Epithelial cell of prostate (primary cell): Measurements from ENCODE around the gene WDR37.
"Not testable (repeated sequence)": the region's sequence is repeated elsewhere in the genome, so short reads cannot be mapped to it uniquely, and the experiment has no call there.

Source experiments
- DNase-seq: peaks from one replicate; pipeline ENCODE4 v3.0.0-alpha.2; 2011; ENCODE audit warnings: low read depth, low spot score
- H3K27ac ChIP-seq: fragments of 450-650 bp; 2 replicates; pipeline ENCODE4 v1.5.1; 2017; ENCODE audit warnings: mild to moderate bottlenecking

Gene WDR37

DNA sequence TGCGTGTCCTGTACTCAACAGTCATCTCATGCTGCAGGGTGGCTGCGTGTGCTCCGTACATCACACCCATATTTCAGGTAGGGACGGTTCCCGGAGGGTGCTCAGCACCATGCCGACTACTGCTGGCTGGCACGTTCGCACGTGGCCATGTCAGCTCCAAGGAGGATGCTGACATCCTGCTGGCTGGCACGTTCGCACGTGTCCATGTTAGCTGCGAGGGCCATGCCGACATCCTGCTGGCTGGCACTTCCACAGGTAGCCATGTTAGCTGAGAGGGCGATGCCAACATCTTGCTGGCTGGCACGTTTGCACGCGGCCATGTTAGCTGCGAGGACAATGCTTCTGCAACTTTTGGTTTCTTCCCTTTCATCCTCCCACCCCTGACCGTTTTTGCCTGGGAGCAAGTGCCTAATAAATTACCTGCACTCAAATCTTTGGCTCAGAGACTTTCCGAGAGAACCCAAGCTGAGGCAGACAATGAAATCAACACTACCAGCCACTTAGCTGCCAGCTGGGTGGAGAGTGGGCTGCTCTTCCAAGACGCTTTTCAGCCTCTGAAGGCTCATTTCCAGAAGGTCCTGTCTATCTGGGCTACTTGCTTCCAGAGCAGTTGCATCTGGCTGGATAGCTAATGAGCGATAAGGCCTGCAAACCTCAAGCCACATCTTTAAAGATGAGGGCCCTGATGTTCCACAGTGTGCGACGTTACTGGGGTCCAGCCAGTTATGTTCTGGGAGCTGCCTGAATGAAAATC is 104.6 kb downstream of the WDR37 start:
- DNase-seq = no peak
- H3K27ac ChIP-seq = no peak overlapping the region

DNA sequence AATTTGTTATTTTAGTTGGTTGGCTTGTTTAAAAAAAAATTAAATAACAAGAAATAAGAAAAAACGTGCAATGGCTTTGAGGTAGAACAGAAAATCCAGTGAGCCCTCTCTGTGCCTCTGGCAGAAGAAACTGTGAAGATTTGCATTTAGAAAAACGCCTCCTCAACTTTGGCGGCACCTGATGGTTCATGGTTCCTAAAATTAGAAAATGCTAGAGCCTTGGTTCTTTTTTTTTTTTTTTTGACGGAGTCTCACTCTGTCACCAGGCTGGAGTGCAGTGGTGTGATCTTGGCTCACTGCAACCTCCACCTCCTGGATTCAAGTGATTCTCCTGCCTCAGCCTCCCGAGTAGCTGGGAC is 105.1 kb downstream of the WDR37 start:
- not testable (repeated sequence) for DNase-seq

DNA sequence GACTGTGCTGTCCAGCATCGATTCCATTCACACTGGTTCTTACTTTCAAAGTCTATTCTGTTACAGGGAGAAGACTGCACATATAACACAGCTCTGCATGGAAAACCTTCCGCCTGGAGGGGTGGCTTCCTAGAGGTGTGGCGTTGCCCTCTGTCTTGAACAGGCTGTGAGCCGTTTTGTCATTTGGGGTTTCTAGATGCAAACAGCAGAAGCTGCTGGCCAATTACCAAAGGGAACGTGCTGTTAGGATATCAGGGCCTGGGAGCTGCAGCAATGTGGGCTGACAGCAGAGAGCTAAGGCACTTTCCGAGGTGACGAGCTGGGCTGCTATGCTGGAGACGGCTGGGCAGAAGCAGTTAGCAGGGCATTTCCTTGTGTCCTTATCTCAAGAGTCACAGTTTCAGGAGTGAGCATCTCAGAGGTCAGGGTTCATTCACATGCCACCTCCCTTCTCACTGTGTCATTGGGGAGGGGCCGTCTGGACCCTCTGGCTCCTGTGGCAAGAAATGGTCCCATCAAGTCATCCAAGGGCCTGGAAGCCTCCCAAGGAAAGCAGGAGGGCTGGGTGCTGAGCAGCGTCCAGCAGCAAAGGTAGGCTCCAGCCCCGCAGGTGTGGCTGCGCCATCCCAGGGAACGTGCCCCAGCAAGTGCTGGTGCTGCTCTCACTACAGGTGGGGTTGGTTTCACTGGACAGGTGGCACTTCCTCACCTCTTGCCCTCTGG is 106.5 kb downstream of the WDR37 start:
- no peak overlapping the region for H3K27ac ChIP-seq
- DNase-seq = no peak

More for the DNA sequence above, 105.1 kb downstream of the WDR37 start:
- not testable (repeated sequence) for H3K27ac ChIP-seq

DNA sequence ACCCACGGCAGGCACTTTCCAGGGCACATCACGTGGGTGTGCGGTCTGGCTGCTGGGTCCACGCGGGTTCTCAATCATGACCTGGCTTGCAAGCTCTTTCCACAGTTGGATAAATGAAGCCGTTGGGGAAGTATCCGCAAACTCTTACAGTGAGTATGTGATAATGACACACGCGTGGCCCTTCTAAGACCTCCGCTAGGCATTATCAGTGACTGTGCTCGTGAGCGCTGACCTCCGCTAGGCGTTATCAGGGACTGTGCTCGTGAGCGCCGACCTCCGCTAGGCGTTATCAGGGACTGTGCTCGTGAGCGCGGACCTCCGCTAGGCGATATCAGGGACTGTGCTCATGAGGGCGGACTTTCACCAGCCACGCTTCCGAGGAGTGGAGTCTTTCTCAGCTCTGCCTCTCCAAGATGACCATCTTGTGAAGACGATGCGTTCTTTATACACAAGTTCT is 107.0 kb downstream of the WDR37 start:
- no peak overlapping the region for H3K27ac ChIP-seq
- no peak for DNase-seq

DNA sequence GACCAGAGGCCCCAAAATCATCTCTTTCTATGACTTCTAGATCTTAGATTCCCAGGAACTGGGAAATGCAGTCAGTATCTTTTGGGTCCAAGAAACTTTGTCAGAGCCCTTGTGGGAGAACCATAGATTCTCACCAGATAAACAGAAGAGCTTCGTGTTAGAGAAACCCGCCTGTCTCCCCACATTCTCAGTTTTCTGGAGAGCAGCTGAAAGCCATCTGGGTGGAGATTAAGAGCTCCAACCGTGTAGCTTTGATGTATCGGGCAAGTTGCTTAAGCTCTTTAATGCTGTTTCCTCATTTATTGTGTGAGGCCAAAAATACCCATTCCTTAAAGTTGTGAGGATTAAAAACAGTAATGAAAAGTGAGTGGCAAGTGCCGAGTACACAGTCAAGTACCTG is 107.6 kb downstream of the WDR37 start:
- DNase-seq = no peak
- H3K27ac ChIP-seq = no peak overlapping the region

DNA sequence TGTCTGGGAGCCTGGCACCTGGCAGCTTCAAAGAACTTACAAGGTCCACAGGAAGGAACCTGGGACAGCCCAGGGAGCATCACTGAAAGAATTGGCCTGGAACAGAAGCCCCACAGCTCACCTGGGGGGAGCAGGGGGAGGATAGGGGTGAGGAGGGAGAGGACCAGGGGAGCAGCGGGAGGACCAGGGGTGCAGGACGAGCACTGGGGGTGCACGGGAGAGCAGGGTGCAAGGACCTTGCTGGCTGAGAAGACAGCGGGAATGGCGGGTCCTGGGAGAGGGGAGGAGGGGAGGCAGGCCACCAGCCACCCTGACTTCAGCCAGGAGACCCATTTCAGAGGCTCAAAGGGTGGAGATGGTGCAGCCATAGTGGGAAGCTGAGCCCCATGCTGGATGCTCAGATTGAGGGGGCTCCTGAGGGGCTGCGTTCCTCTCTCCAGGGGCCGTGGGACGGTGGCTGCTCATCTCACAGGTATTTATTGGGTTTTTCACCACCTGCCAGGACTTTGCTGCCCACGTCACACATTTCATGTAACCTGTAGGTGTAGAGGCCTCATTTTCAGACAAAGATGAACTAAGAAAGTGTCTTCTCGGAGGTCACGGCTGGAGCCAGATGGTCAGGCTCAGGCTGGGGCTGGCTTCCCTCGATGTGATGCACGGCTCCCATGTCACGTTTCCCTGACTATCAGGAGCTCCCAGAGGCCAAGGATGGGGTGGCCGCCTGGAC is 110.1 kb downstream of the WDR37 start:
- no peak overlapping the region for H3K27ac ChIP-seq
- DNase-seq = no peak

DNA sequence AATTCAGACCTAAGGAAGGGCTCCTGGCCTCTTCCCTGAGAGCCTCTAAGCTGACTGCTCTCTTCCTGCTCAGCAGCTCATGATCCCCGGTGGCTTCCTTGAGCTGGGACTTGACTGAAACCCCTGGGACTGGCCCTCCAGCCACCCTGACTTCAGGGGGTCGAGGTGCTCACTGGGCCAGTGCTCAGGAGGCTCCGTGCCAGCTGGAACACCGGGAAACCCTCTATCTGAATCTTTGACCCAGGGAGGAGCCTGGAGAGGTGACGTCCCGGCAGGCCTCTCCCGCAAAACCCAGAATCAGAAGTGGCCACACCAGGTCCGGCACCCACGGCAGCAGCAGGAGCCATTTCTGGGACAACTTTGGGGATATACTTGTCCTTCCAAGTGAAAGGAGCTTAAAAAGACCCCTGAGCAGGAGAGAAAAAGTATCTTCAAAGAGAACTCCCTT is 110.7 kb downstream of the WDR37 start:
- no peak overlapping the region for H3K27ac ChIP-seq
- no peak for DNase-seq

DNA sequence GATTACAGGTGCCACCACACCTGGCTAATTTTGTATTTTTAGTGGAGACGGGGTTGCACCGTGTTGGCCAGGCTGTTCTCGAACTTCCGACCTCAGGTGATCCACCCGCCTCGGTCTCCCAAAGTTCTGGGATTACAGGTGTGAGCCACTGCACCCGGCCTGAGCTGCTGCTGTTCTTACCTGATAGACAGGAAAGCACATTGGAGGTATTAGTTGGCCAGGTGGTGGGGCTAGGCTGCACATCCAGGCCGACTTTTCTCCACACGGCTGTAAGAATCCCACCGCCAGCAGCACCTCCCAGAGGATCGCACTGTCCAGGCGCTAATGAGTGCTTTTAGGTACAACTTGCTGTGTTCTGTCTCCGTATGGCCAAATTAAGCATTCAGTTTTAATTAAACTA is 112.6 kb downstream of the WDR37 start:
- H3K27ac ChIP-seq = no peak overlapping the region
- no peak for DNase-seq

DNA sequence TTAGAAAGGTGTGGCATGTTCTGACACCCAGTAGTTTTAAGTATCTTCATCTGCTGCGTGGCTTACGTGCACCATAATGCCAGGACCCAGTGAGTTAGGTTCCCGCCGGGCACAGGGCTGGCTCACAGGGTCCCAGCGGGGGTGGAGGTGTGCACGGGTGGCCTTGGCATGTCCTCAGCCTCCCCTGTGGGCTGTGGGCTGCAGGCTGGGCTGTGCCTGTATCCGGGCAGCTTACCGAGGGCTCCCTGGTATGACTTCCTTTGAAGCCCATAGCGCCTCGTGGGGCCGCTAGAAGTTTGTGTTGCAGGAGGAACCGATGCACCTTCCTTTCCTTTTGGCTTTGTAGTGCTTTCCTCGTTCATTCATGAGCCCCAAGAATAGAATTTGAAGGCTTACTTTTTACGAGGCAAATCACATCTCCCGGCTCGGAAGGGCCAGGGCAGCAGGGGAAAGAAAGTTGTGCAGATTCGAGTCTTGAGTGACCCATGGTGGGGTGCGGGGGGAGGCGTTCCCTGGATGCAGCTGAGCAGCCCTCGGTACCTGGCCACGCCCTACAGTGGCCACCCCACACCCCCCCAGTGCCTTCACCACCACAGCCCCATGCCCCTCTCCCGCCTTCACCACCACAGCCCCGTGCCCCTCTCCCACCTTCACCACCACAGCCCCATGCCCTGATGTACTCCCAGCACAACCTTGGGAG is 113.2 kb downstream of the WDR37 start:
- no peak for DNase-seq
- H3K27ac ChIP-seq = no peak overlapping the region

DNA sequence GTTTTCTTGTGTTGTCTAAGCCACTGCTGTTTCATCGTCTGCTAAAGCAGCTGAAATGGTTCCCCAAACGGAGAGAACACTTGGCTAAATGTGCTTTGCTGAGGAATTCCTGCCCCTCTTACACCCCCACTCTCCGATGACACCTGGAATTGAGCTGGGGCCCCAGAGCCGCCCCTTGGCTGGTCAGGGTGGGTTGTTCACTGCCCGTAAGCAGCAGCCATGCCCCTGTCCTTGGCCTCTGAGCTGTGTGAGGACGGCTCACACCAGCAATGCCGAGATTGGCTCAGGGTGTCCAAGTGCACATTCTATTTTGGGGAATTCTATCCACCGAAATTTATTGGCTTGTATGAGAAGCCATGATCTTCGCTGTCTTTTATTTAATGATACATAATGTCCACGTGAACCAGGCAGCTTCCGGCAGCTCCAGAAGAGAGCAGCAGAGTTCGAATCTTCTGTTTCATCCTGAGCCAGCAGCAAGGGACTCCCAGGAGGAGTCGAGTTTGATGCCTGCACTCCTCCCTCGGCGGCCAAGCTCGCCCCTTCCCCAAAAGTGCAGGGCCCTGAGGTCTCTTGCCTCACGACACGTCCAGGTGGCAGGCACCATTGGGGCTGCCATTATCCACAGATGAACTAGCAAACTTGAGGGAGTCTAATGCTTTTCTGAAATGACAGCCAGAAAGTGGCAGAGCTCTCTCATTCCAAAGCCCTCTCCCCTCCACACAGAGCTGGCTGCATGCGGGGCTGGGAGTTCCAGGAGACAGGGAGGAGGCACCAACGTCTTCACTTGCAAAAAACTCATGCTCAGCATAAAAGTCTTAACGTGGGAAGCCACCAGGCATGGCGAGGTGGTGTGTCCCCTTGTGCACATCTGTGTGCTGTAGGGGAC is 114.0 kb downstream of the WDR37 start:
- DNase-seq = no peak
- no peak overlapping the region for H3K27ac ChIP-seq

DNA sequence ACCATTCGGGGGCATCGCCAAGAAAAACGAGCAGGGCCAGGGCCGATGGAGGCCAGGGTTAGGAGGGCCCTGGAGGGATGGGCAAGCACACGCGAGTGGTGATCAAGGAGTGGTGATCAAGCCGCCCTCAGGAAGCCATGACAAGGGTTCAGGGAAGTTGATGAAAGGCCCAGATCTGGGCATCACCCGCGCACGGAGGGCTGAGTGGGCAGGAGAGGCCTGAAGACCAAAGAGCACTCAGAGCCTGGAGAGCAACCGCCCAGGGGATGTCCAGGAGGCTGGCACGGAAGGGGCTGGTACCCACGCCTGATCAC is 114.6 kb downstream of the WDR37 start:
- DNase-seq = no peak
- no peak overlapping the region for H3K27ac ChIP-seq

DNA sequence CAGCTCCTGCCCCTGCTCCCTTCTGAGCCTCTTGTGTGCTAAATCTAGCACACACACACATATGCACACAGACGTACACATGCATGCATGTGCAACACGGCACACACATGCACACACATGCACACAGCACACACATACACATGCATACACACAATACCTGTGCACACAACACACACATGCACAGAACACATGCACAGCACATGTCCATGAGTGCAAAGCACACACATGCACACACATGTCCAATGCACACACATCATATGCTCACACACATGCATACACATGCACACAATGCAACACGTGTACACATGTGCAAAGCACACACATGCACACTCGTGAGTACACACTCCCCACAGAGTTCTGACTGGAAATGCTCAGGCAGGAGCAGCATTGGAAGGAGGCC is 115.0 kb downstream of the WDR37 start:
- no peak for DNase-seq
- no peak overlapping the region for H3K27ac ChIP-seq

DNA sequence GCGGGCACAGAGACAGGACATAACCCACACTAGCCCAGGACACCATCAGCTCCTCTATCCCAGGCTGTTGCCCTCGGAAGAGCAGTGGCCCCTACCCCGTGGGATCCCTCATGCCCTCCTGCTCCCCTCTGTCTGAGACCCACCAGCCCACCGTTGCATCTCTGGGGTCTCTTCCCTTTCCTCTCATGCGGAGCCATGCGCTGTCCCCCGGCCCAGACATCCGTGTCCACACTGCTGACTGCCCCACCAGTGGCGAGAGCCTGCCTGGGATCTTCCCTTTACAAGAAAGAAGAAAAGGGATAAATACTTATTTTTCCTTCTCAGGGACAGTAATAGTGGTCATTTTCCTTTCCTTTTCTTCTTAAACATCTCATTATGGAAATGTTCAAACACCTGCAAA is 115.4 kb downstream of the WDR37 start:
- DNase-seq = no peak
- H3K27ac ChIP-seq = no peak overlapping the region

DNA sequence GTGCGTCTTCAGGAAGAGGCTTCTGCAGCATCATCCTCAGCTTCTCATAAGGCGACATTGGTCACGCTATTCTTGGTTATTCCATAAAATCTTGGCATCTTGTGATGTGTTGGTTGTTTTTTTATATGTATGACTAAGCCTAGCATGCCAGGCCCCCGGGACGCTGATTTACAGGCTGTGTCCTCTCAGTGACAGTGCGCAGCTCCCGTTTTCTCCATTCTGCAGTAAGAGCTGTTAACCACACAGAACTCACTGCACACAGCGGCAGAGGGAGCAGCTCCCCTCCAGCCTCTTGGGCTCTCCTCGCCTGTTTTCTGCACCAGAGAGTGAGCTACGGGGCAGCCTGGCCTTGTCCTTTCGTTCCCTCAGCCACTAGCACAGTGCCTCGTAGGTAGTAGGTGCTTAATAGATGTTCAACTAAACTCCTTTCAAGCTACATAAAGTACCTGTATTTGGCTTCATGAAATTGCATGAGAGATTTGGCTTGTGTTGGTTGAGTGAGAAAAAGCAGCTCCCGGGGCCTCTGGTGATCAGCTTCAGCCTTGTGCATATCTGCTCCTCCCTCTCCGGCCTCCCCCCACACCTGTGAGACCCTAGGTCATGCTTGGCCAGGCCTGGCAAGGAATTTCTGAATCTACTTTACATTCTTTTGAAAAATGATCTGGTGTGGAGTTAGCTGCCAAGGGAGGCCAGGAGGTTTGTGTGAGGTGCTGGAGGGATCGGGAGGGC is 116.2 kb downstream of the WDR37 start:
- no peak overlapping the region for H3K27ac ChIP-seq
- DNase-seq = no peak

DNA sequence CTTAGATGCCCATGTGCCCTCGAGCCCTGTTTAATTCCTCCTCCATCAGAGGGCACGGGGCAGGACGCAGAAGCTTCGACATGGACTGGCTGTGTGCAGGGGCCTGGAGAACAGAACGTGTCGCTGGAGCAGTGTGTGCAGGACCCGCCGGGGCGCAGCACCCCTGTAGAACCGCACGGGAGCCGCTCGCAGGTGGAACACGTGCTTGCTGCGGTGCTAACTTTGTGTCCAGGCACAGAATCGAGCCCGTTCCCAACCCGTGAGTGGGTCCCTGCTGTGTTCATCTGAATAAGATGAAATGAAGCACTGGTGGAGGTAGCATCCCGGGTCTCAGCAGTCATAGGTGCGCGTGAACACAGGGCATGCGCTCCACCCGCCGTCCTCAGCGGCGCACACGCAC is 116.9 kb downstream of the WDR37 start:
- no peak overlapping the region for H3K27ac ChIP-seq
- no peak for DNase-seq

DNA sequence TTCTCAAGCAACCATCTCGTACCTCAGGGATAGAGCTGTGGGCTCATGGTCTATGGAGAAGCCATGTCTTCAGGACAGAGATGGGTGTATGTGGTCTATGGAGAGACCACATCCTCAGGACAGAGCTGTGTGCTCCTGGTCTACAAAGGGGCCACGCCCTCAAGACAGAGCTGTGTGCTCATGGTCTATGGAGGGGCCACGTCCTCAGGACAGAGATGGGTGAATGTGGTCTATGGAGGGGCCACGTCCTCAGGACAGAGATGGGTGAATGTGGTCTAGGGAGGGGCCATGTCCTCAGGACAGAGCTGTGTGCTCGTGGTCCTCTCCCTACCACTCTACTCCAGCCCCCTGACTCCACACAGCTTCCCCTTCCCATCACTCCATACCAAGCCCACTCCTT is 117.8 kb downstream of the WDR37 start:
- DNase-seq = no peak
- no peak overlapping the region for H3K27ac ChIP-seq

DNA sequence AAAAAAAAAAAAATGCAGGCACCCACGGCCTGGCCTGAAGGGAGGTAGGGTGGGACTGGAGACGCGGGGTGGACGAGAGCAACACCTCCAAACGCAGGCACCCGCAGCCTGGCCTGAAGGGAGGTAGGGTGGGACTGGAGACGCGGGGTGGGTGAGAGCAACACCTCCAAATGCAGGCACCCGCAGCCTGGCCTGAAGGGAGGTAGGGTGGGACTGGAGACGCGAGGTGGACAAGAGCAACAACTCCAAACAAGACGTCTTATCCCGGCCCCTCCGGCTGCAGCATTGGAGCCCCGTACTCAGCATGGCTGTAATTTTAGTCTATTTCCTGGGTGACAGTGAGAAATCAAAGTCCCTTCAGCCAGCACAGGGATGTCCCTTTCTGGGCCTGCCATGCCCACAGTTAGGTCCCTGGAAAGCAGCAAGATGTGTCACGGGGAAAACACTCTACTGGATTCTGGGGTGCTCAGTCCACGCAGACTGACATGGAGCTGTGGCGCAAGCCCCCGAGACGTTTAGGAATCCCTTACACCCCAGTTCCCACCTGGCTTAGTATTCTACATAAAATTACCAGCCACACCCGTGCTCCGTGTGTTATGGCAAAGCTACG is 119.9 kb downstream of the WDR37 start:
- no peak for DNase-seq
- no peak overlapping the region for H3K27ac ChIP-seq

DNA sequence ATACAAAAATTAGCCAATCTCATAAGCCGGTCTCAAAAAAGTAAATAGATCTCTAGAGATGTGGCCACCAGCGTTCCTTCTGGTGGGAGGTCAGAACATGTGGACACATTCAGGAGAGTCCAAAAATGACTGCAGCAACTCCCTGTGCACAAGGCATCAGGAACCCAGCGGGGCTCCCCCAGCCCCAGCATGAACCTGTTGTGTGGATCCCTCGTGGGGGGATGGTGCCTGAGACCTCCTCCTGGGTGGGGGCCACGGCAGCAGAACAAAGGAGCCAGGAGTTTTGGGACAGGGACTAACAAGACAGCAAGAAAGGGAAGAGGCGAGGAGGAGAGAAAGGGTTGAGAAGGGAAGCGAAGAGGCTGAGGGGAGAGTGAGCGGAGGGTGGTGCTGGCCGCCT is 121.8 kb downstream of the WDR37 start:
- no peak for DNase-seq

DNA sequence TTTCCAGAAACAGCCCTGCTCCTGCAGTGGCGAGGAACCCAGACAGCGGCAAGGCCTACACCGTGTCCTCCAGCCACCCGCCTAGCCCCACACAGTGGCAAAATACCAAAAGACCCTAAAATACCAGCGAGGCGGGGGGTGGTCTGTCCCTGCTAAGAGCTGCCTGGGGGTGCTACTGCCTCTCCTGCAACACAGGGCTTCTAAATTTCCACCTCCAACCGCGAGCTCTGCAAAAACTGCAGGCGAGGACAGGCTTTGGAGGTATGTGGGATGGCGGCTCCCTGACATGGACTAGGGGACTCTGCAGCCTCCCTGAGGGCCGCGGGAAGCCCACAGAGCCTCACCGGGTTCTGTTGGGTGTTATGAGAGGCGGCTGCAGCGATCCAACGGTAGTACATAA is 122.3 kb downstream of the WDR37 start:
- no peak for DNase-seq
- no peak overlapping the region for H3K27ac ChIP-seq

More for the DNA sequence above, 121.8 kb downstream of the WDR37 start:
- no peak overlapping the region for H3K27ac ChIP-seq
